ENCODE results near the gene SLC16A8. TPM values are rescaled to one million over a fixed set of nuclear protein-coding genes. Genes with fewer than 3 reads are reported as not detected.

The SLC16A8 gene
- total RNA-seq, 3 donors from 2014 or later (not counting 1 experiment from before 2014, with no cell fraction given): 1.0 TPM; not detected in 2

- ATAC-seq (peak in 2 of 3 donors; percentile 32 to 46), DNase-seq (no peak)
- TF ChIP-seq CTCF (IDR thresholded peaks at IDR 0.05): no peak
- Mint-ChIP-seq H3K27me3 (ENCODE audit: low read depth in 2 of 2) (no peaks in the 10 kb centered on the region), H3K36me3 (no peaks in the 10 kb centered on the region), H3K4me3 (no peak overlapping the region), H3K4me1 (peaks cover 9 to 21% of the 10 kb centered on the region in 2 donors), H3K9me3 (no peaks in the 10 kb centered on the region), H3K27ac (peak overlapping the region in 1 of 2 donors; percentile 4)
- no peaks in the 10 kb centered on the region for H3K9me3 ChIP-seq (ENCODE audit: control insufficient read depth, insufficient read depth, low read length)
- no peaks in the 10 kb centered on the region for H3K36me3 ChIP-seq (ENCODE audit: control insufficient read depth, insufficient read depth, low read length)
- 67% methylated on average over 5 of the region's 5 CpGs for WGBS (ENCODE audit: insufficient coverage)
- no peak overlapping the region for H3K27ac ChIP-seq (ENCODE audit: low read length)
- H3K4me3 ChIP-seq (ENCODE audit: low read length): no peak overlapping the region
- no peaks in the 10 kb centered on the region for H3K27me3 ChIP-seq (ENCODE audit: control insufficient read depth, insufficient read depth, low read length)
- peaks cover 11% of the 10 kb centered on the region for H3K4me1 ChIP-seq (ENCODE audit: control insufficient read depth, insufficient read depth, low read length)
- intact Hi-C loops (cut with micrococcal nuclease): no loop called here
Observed at GRCh38 chr22:38041760-38042487, 42.1 kb downstream of the SLC16A8 start.

GRCh38 chr22:38040953-38041759, 42.8 kb downstream of the SLC16A8 start:
- H3K4me1 ChIP-seq (ENCODE audit: control insufficient read depth, insufficient read depth, low read length): peaks cover 11% of the 10 kb centered on the region
- H3K27me3 ChIP-seq (ENCODE audit: control insufficient read depth, insufficient read depth, low read length): no peaks in the 10 kb centered on the region
- no peak for TF ChIP-seq CTCF (IDR thresholded peaks at IDR 0.05)
- no peaks in the 10 kb centered on the region for H3K9me3 ChIP-seq (ENCODE audit: control insufficient read depth, insufficient read depth, low read length)
- no peak overlapping the region for H3K27ac ChIP-seq (ENCODE audit: low read length)
- Mint-ChIP-seq H3K36me3 (no peaks in the 10 kb centered on the region), H3K27ac (peak overlapping the region in 1 of 2 donors; percentile 58), H3K4me1 (peaks cover 9 to 21% of the 10 kb centered on the region in 2 donors), H3K4me3 (no peak overlapping the region), H3K27me3 (ENCODE audit: low read depth in 2 of 2) (no peaks in the 10 kb centered on the region), H3K9me3 (no peaks in the 10 kb centered on the region)
- H3K36me3 ChIP-seq (ENCODE audit: control insufficient read depth, insufficient read depth, low read length): no peaks in the 10 kb centered on the region
- 92% methylated on average over 20 of the region's 20 CpGs for WGBS (ENCODE audit: insufficient coverage)
- DNase-seq (no peak), ATAC-seq (no peak)
- intact Hi-C loops (cut with micrococcal nuclease): no loop called here
- no peak overlapping the region for H3K4me3 ChIP-seq (ENCODE audit: low read length)

- intact Hi-C loops (cut with micrococcal nuclease): no loop called here
- Histone ChIP-seq H3K27ac (ENCODE audit: low read length) (no peak overlapping the region), H3K9me3 (ENCODE audit: control insufficient read depth, insufficient read depth, low read length) (no peaks in the 10 kb centered on the region), H3K27me3 (ENCODE audit: control insufficient read depth, insufficient read depth, low read length) (no peaks in the 10 kb centered on the region), H3K4me3 (ENCODE audit: low read length) (no peak overlapping the region), H3K36me3 (ENCODE audit: control insufficient read depth, insufficient read depth, low read length) (no peaks in the 10 kb centered on the region), H3K4me1 (ENCODE audit: control insufficient read depth, insufficient read depth, low read length) (peaks cover 18% of the 10 kb centered on the region)
- H3K9me3 Mint-ChIP-seq: no peaks in the 10 kb centered on the region
- no peak overlapping the region for H3K27ac Mint-ChIP-seq
- DNase-seq (no peak), ATAC-seq (no peak)
- no peaks in the 10 kb centered on the region for H3K27me3 Mint-ChIP-seq (ENCODE audit: low read depth in 2 of 2)
- no peak overlapping the region for H3K4me3 Mint-ChIP-seq
- H3K4me1 Mint-ChIP-seq: peaks cover 9 to 22% of the 10 kb centered on the region in 2 donors
- TF ChIP-seq CTCF (IDR thresholded peaks at IDR 0.05): no peak
- 95% methylated on average over 46 of the region's 46 CpGs for WGBS (ENCODE audit: insufficient coverage)
- no peaks in the 10 kb centered on the region for H3K36me3 Mint-ChIP-seq
Observed at GRCh38 chr22:38038890-38039812, 44.8 kb downstream of the SLC16A8 start.
